SK-N-SH (cell line): Measurements from ENCODE around the gene SPIRE1. TPM values are rescaled to one million over a fixed set of nuclear protein-coding genes. Genes with fewer than 3 reads are reported as not detected.
A peak's percentile ranks its signal among the peaks of the same experiment; 100 is the strongest.

ENCODE experiments used
- CTCF ChIA-PET: fragments of 300-600, 350-600 bp; formaldehyde crosslinking; extraction: SDS; loops from one replicate; lab custom pipeline; 2021; lab: Yijun Ruan, JAX
- POLR2A ChIA-PET: fragments of 350-600 bp; sonication (Branson Sonifier 250); formaldehyde crosslinking; extraction: SDS; loops from one replicate; lab custom pipeline; 2020; ENCODE audit warnings: antibody characterized with exemption, inconsistent platforms; lab: Yijun Ruan, JAX
- DNase-seq: peaks from one replicate; pipeline ENCODE4 v3.0.0; 2012
- H2AFZ ChIP-seq: fragments of 200-600 bp; sonication (generic); 2 replicates; pipeline ENCODE4 v1.8.1; 2016; ENCODE audit warnings: antibody characterized with exemption, mild to moderate bottlenecking, low read depth
- H3F3A ChIP-seq: fragments of 200-600 bp; sonication (generic); replicated peaks from 2 replicates; pipeline ENCODE3; 2016; ENCODE audit warnings: antibody characterized with exemption, mild to moderate bottlenecking; ENCODE audit not compliant: insufficient read depth
- H3K27ac ChIP-seq, 2 experiments: fragments of 200-500 bp in 1 of 2; fragments of 200-600 bp in 1 of 2; sonication (Bioruptor generic) in 1 of 2; sonication (generic), shearing (Covaris generic) in 1 of 2; 2 replicates each; pipeline versions ENCODE4 v1.5.1 to v1.6.1; 2014 to 2016; ENCODE audit warnings: low read depth in 2 of 2, inconsistent platforms in 1 of 2, low read length in 1 of 2, mild to moderate bottlenecking in 1 of 2, mixed read lengths in 1 of 2
- H3K27me3 ChIP-seq: fragments of 200-600 bp; sonication (generic), shearing (Covaris generic); 2 replicates; pipeline ENCODE4 v1.6.1; 2016; ENCODE audit warnings: mixed run types; ENCODE audit not compliant: insufficient read depth
- H3K36me3 ChIP-seq, 2 experiments: fragments of 200-500 bp in 1 of 2; fragments of 200-600 bp in 1 of 2; sonication (Bioruptor generic) in 1 of 2; sonication (generic) in 1 of 2; replicated peaks in 1 of 2; 2 replicates each; pipeline versions ENCODE3 to v1.5.1; 2014 to 2016; ENCODE audit warnings: low read length in 1 of 2, mild to moderate bottlenecking in 1 of 2; ENCODE audit not compliant: insufficient read depth in 2 of 2, control insufficient read depth in 1 of 2
- H3K4me1 ChIP-seq, 2 experiments: fragments of 200-500 bp in 1 of 2; fragments of 200-600 bp in 1 of 2; sonication (Bioruptor generic) in 1 of 2; sonication (generic), shearing (Covaris generic) in 1 of 2; 2 replicates each; pipeline versions ENCODE4 v1.5.1 to v1.6.1; 2014 to 2016; ENCODE audit warnings: low read depth in 1 of 2, low read length in 1 of 2, mixed run types in 1 of 2; ENCODE audit not compliant: insufficient read depth in 2 of 2, control insufficient read depth in 1 of 2
- H3K4me2 ChIP-seq: fragments of 200-600 bp; sonication (generic), shearing (Covaris generic); 2 replicates; pipeline ENCODE4 v1.6.1; 2017; ENCODE audit warnings: mixed run types
- H3K4me3 ChIP-seq, 2 experiments: fragments of 200-500 bp in 1 of 2; fragments of 200-600 bp in 1 of 2; sonication (Bioruptor generic) in 1 of 2; sonication (generic), shearing (Covaris generic) in 1 of 2; 2 replicates each; pipeline versions ENCODE4 v1.5.1 to v1.8.1; 2014 to 2016; ENCODE audit warnings: low read depth in 2 of 2, inconsistent platforms in 1 of 2, low read length in 1 of 2, mild to moderate bottlenecking in 1 of 2, mixed read lengths in 1 of 2, moderate library complexity in 1 of 2
- H3K79me2 ChIP-seq: fragments of 200-600 bp; sonication (generic); 2 replicates; pipeline ENCODE4 v1.8.1; 2017; ENCODE audit warnings: mild to moderate bottlenecking; ENCODE audit not compliant: insufficient read depth
- H3K9ac ChIP-seq: fragments of 200-600 bp; sonication (generic); 2 replicates; pipeline ENCODE4 v1.6.1; 2017; ENCODE audit warnings: mixed run types
- H3K9me2 ChIP-seq: fragments of 200-600 bp; sonication (generic); 2 replicates; pipeline ENCODE4 v1.6.1; 2017; ENCODE audit warnings: mixed run types
- H3K9me3 ChIP-seq: fragments of 200-600 bp; sonication (generic); 2 replicates; pipeline ENCODE4 v1.6.1; 2017; ENCODE audit warnings: mixed run types, mild to moderate bottlenecking, moderate library complexity
- H4K20me1 ChIP-seq: fragments of 200-600 bp; sonication (generic); 2 replicates; pipeline ENCODE4 v1.6.1; 2017; ENCODE audit warnings: mild to moderate bottlenecking, mixed run types; ENCODE audit not compliant: insufficient read depth
- CHD2 ChIP-seq: fragments of 150-350 bp; IDR thresholded peaks from 2 replicates; pipeline ENCODE4 v1.6.1; 2018; ENCODE audit warnings: low read length; ENCODE audit not compliant: partially characterized antibody
- EZH2phosphoT487 ChIP-seq: fragments of 200-600 bp; sonication (generic); IDR thresholded peaks from 2 replicates; pipeline ENCODE4 v1.6.1; 2017; ENCODE audit warnings: low read depth, mixed run types, mild to moderate bottlenecking, antibody characterized with exemption, moderate library complexity, borderline replicate concordance
- FOSL2 ChIP-seq: IDR thresholded peaks from 2 replicates; pipeline ENCODE4 v1.4.0; 2012; ENCODE audit warnings: low read depth, mild to moderate bottlenecking, moderate library complexity, borderline replicate concordance
- FOXJ3 ChIP-seq: sonication (generic); formaldehyde crosslinking; IDR thresholded peaks from 2 replicates; pipeline ENCODE4 v1.5.1; 2020; ENCODE audit warnings: mild to moderate bottlenecking, missing genetic modification reagents
- NFIC ChIP-seq: IDR thresholded peaks from 2 replicates; pipeline ENCODE4 v1.4.0; 2012; ENCODE audit warnings: borderline replicate concordance
- PBX3 ChIP-seq: IDR thresholded peaks from 2 replicates; pipeline ENCODE4; 2012
- RFX5 ChIP-seq: IDR thresholded peaks from 2 replicates; pipeline ENCODE4 v1.6.1; 2012; ENCODE audit warnings: mild to moderate bottlenecking, improper control_type of control experiment, low read length
- SIN3A ChIP-seq: IDR thresholded peaks from 2 replicates; pipeline ENCODE4 v1.6.1; 2012; ENCODE audit warnings: low read depth, mild to moderate bottlenecking, low read length, moderate library complexity, borderline replicate concordance
- SMC3 ChIP-seq: IDR thresholded peaks from 2 replicates; pipeline ENCODE4 v1.6.1; 2012; ENCODE audit warnings: low read depth, low read length, improper control_type of control experiment
- TAF1 ChIP-seq: IDR thresholded peaks from 2 replicates; pipeline ENCODE4 v1.6.1; 2012; ENCODE audit warnings: low read depth, mild to moderate bottlenecking, low read length, moderate library complexity, borderline replicate concordance
- TCF12 ChIP-seq: IDR thresholded peaks from 2 replicates; pipeline ENCODE4 v1.4.0; 2012
- YY1 ChIP-seq: IDR thresholded peaks from 2 replicates; pipeline ENCODE4 v1.4.0; 2012; ENCODE audit warnings: low read depth, mild to moderate bottlenecking
- WGBS: methylation state at CpG from one replicate; pipeline ENCODE4 v1.1.6; 2017; ENCODE audit warnings: low lambda C conversion rate; 5-methylcytosine and 5-hydroxymethylcytosine counted together
- polyA plus RNA-seq, 3 experiments: library from polyadenylated mRNA; depleted of rRNA; stranded (reverse); fragments of >200 nt; gene quantifications; 2 replicates each; pipeline ENCODE4 v1.2.3, GENCODE V29; 2012
- TF ChIP-seq, protein P1 (sequence below): fragments of 200-600 bp; sonication (generic); IDR thresholded peaks from 2 replicates; pipeline ENCODE4 v1.6.1; 2017; ENCODE audit warnings: antibody characterized with exemption, mild to moderate bottlenecking, moderate library complexity
- TF ChIP-seq, protein P2 (sequence below): fragments of 150-350 bp; IDR thresholded peaks from 2 replicates; pipeline ENCODE4 v1.6.1; 2016; ENCODE audit warnings: mild to moderate bottlenecking, low read depth, low read length
- TF ChIP-seq, protein P3 (sequence below): IDR thresholded peaks from 2 replicates; pipeline ENCODE4 v1.6.1; 2012; ENCODE audit warnings: mild to moderate bottlenecking, low read depth, low read length, moderate library complexity

Gene SPIRE1
- polyA plus RNA-seq, 1 of the 3 experiments (the other 2 are of a cell fraction): 6.7 TPM

- H3K9me2 ChIP-seq: no peaks in the 10 kb centered on the region
- H3F3A ChIP-seq: peaks cover 9% of the 10 kb centered on the region
- no peaks in the 10 kb centered on the region for H4K20me1 ChIP-seq
- H3K9ac ChIP-seq: no peak overlapping the region
- peaks cover 2 to 11% of the 10 kb centered on the region in 2 experiments for H3K36me3 ChIP-seq
- H3K27me3 ChIP-seq: no peaks in the 10 kb centered on the region
- H3K4me1 ChIP-seq: peaks cover 0 to 7% of the 10 kb centered on the region in 2 experiments; a peak in 1 of 4 replicates
- ChIA-PET POLR2A (interaction anchor here (0.8 kb wide), 1 partner anchor 59 kb away, joined by 3 read pairs; no protein-coding TSS in a partner anchor), CTCF (interaction anchor here (0.6 to 1.9 kb wide), 6 partner anchors 13 to 150 kb away, joined by 3 to 7 read pairs (median 3); partner anchors contain the start of gene PRELID3A)
- H3K27ac ChIP-seq: peak overlapping the region in 1 of 2 experiments; percentile 70; a peak in 2 of 4 replicates
- H3K9me3 ChIP-seq: no peaks in the 10 kb centered on the region
- H2AFZ ChIP-seq: no peak overlapping the region
- no peak overlapping the region for H3K4me2 ChIP-seq
- peak overlapping the region in 1 of 2 experiments; percentile 26; a peak in 1 of 4 replicates for H3K4me3 ChIP-seq
- H3K79me2 ChIP-seq: peaks cover 8% of the 10 kb centered on the region; the same call in 1 of the 2 replicates
- 89% methylated on average over 7 of the region's 27 CpGs for WGBS
- TF ChIP-seq, protein P1, sequence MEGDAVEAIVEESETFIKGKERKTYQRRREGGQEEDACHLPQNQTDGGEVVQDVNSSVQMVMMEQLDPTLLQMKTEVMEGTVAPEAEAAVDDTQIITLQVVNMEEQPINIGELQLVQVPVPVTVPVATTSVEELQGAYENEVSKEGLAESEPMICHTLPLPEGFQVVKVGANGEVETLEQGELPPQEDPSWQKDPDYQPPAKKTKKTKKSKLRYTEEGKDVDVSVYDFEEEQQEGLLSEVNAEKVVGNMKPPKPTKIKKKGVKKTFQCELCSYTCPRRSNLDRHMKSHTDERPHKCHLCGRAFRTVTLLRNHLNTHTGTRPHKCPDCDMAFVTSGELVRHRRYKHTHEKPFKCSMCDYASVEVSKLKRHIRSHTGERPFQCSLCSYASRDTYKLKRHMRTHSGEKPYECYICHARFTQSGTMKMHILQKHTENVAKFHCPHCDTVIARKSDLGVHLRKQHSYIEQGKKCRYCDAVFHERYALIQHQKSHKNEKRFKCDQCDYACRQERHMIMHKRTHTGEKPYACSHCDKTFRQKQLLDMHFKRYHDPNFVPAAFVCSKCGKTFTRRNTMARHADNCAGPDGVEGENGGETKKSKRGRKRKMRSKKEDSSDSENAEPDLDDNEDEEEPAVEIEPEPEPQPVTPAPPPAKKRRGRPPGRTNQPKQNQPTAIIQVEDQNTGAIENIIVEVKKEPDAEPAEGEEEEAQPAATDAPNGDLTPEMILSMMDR: no peak
- TF ChIP-seq SMC3 (no peak), TAF1 (no peak), FOSL2 (no peak), CHD2 (no peak), YY1 (no peak), RFX5 (no peak), PBX3 (no peak), SIN3A (no peak), EZH2phosphoT487 (no peak), NFIC (no peak), FOXJ3 (CRISPR knock-in tag) (no peak), TCF12 (no peak)
- TF ChIP-seq, protein P2, sequence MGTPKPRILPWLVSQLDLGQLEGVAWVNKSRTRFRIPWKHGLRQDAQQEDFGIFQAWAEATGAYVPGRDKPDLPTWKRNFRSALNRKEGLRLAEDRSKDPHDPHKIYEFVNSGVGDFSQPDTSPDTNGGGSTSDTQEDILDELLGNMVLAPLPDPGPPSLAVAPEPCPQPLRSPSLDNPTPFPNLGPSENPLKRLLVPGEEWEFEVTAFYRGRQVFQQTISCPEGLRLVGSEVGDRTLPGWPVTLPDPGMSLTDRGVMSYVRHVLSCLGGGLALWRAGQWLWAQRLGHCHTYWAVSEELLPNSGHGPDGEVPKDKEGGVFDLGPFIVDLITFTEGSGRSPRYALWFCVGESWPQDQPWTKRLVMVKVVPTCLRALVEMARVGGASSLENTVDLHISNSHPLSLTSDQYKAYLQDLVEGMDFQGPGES: no peak
- TF ChIP-seq, protein P3, sequence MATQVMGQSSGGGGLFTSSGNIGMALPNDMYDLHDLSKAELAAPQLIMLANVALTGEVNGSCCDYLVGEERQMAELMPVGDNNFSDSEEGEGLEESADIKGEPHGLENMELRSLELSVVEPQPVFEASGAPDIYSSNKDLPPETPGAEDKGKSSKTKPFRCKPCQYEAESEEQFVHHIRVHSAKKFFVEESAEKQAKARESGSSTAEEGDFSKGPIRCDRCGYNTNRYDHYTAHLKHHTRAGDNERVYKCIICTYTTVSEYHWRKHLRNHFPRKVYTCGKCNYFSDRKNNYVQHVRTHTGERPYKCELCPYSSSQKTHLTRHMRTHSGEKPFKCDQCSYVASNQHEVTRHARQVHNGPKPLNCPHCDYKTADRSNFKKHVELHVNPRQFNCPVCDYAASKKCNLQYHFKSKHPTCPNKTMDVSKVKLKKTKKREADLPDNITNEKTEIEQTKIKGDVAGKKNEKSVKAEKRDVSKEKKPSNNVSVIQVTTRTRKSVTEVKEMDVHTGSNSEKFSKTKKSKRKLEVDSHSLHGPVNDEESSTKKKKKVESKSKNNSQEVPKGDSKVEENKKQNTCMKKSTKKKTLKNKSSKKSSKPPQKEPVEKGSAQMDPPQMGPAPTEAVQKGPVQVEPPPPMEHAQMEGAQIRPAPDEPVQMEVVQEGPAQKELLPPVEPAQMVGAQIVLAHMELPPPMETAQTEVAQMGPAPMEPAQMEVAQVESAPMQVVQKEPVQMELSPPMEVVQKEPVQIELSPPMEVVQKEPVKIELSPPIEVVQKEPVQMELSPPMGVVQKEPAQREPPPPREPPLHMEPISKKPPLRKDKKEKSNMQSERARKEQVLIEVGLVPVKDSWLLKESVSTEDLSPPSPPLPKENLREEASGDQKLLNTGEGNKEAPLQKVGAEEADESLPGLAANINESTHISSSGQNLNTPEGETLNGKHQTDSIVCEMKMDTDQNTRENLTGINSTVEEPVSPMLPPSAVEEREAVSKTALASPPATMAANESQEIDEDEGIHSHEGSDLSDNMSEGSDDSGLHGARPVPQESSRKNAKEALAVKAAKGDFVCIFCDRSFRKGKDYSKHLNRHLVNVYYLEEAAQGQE: no peak
- TF ChIP-seq, all 33 proteins: peak for 0
- DNase-seq: peak; percentile 87
Observed at GRCh38 chr18:12420821-12421421, 237.0 kb downstream of the SPIRE1 start.
